ENCODE measurements around the gene TIMM13.

- TF ChIP-seq, protein P1, sequence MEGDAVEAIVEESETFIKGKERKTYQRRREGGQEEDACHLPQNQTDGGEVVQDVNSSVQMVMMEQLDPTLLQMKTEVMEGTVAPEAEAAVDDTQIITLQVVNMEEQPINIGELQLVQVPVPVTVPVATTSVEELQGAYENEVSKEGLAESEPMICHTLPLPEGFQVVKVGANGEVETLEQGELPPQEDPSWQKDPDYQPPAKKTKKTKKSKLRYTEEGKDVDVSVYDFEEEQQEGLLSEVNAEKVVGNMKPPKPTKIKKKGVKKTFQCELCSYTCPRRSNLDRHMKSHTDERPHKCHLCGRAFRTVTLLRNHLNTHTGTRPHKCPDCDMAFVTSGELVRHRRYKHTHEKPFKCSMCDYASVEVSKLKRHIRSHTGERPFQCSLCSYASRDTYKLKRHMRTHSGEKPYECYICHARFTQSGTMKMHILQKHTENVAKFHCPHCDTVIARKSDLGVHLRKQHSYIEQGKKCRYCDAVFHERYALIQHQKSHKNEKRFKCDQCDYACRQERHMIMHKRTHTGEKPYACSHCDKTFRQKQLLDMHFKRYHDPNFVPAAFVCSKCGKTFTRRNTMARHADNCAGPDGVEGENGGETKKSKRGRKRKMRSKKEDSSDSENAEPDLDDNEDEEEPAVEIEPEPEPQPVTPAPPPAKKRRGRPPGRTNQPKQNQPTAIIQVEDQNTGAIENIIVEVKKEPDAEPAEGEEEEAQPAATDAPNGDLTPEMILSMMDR (conservative IDR thresholded peaks at IDR 0.05) = no peak
- no peak for TF ChIP-seq ZFX (IDR thresholded peaks at IDR 0.05)
These were observed 26.1 kb upstream of the TIMM13 start for GRCh38 chr19:2453431-2454025.

Measured in C4-2B (cell line).